K562 treated with DMSO at 1 percent for 12 hours (cell line): Measurements from ENCODE around the gene HMX3. TPM values are rescaled to one million over a fixed set of nuclear protein-coding genes. Genes with fewer than 3 reads are reported as not detected.

Experiments used
- total RNA-seq: library from RNA; unstranded; fragments of 300-600 nt; gene quantifications from 2 replicates; pipeline ENCODE4 v1.2.3, GENCODE V29; 2022; ENCODE audit not compliant: insufficient read depth

Gene HMX3
- 15.6 and 34.9 TPM in 2 replicates for total RNA-seq

GRCh38 chr10:123135415-123136141 lies at the start of gene HMX3:
TSS of gene HMX3 (plus strand) at chr10:123135970. CDS start at chr10:123136051, 81 bp downstream.

GRCh38 chr10:123147635-123148413 lies 12.1 kb downstream of the HMX3 start, which contains the start of gene HMX2:
TSS of gene HMX2 (plus strand) at chr10:123148136. CDS start at chr10:123148379, 243 bp downstream.

GRCh38 chr10:123154092-123154710 lies 18.4 kb downstream of the HMX3 start, which contains the start of gene BUB3:
TSS of gene BUB3 (plus strand) at chr10:123154402. CDS start at chr10:123154918, 516 bp downstream.

Other genes with a start within 250 kb of the HMX3 start
- gene FAM24A, start 225.4 kb upstream of the HMX3 start, total RNA-seq, result not detected in 2 replicates
- gene C10orf88, start 181.7 kb upstream of the HMX3 start, total RNA-seq, result 2.2 and 5.1 TPM in 2 replicates
- 8.7 and 9.7 TPM in 2 replicates for gene PSTK, start 155.6 kb upstream of the HMX3 start, total RNA-seq
- gene IKZF5, start 127.2 kb upstream of the HMX3 start, total RNA-seq, result 1.5 and 7.7 TPM in 2 replicates
- gene ACADSB, start 127.0 kb upstream of the HMX3 start, total RNA-seq, result 0.92 and 4.5 TPM in 2 replicates
- 1.4 and 2.5 TPM in 2 replicates for gene HMX2, start 12.2 kb downstream of the HMX3 start, total RNA-seq
- gene BUB3, start 18.4 kb downstream of the HMX3 start, total RNA-seq, result 129 and 179 TPM in 2 replicates